ENCODE data around the gene ERG.

DNA sequence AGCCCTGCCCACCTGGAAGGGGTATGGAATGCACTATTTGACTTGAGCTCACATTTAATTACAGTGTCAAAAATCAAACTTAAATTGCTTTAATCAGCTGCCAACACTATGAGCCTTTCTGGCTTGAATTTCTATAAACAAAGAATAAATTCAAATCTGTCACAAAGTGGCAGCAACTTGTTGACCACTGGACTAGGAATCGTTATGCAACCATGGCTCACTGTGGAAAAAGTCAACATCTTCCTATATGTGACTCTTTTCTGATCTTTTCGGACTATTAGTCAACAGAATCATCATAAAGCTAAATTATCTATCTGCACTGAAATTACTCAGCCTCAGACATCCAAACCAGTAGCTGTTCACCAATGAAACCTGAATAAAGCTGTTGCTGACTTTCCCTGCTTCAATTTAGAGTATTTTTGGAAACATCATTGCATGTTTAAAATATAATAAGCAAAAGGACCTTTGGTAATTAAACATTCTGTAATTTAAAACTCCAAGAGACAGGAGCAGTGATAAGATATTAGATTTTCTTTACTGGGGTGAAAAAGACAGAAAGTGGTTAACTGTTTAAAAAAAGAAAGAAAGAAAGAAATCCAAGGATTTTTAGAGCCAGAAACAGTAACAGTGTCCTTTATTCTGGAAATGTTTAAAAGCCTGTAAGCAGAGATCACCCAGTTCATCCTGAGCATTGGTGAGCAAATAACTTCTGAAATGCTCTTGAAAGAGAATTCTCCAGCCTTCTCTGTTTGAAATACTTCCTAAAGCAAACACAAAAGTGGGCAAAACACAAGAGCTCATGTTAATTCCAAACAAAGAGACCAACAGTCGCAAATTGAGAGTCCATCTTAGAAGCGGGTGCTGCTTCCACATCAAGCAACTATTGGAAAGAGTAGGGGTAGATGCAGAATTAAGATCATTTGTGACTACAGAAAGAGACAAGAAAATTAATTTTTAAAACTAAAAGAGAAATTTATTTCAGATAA, 26.2 kb upstream of the ERG start:
- TF ChIP-seq TP53 (CRISPR knock-in tag; IDR thresholded peaks at IDR 0.05) = no peak
- no peak for TF ChIP-seq RARB (CRISPR knock-in tag; IDR thresholded peaks at IDR 0.05)
- TF ChIP-seq, protein P1, sequence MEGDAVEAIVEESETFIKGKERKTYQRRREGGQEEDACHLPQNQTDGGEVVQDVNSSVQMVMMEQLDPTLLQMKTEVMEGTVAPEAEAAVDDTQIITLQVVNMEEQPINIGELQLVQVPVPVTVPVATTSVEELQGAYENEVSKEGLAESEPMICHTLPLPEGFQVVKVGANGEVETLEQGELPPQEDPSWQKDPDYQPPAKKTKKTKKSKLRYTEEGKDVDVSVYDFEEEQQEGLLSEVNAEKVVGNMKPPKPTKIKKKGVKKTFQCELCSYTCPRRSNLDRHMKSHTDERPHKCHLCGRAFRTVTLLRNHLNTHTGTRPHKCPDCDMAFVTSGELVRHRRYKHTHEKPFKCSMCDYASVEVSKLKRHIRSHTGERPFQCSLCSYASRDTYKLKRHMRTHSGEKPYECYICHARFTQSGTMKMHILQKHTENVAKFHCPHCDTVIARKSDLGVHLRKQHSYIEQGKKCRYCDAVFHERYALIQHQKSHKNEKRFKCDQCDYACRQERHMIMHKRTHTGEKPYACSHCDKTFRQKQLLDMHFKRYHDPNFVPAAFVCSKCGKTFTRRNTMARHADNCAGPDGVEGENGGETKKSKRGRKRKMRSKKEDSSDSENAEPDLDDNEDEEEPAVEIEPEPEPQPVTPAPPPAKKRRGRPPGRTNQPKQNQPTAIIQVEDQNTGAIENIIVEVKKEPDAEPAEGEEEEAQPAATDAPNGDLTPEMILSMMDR (IDR thresholded peaks at IDR 0.05) = no peak

All from A549 (cell line).